Measurements from ENCODE around the gene LRRFIP1.
"Not testable (repeated sequence)": the region's sequence is repeated elsewhere in the genome, so short reads cannot be mapped to it uniquely, and the experiment has no call there.

LRRFIP1 gene

DNA sequence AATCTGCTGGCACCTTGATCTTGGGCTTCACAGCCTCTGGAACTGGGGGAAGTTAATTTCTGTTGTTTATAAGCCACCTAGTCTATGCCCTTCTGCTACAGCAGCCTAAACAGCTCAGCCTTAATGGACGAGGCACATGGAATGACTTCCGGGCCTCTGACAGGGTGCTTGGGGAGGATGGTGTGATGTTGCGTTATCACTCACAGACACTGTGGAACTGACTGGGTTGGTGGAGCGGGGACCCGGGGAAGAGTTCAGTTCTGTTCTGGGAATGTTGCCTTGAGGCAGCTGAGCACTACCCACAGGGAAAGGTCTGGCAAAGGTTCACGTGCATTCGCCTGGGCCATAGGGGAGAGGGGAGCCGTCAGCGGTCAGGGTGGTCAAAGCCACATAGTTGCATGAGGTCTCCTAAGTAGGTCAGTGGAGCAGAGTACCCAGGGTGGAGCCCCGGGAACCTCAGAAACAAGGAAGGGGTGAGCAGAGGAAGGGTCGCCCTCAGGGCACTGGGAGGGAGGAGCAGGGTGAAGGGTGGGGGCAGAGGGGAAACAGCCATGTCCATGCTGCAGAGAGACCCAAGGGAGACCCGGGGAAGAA is 36.2 kb downstream of the LRRFIP1 start:
- Histone ChIP-seq H3K4me3 (ENCODE audit: low read depth, low read length) (no peak overlapping the region), H3K9me3 (ENCODE audit: severe bottlenecking) (no peaks in the 10 kb centered on the region), H3K36me3 (no peaks in the 10 kb centered on the region), H3K27ac (no peak overlapping the region), H3K27me3 (ENCODE audit: insufficient read depth, low read depth, severe bottlenecking) (no peaks in the 10 kb centered on the region)
- no peak for DNase-seq
- TF ChIP-seq, protein P1, sequence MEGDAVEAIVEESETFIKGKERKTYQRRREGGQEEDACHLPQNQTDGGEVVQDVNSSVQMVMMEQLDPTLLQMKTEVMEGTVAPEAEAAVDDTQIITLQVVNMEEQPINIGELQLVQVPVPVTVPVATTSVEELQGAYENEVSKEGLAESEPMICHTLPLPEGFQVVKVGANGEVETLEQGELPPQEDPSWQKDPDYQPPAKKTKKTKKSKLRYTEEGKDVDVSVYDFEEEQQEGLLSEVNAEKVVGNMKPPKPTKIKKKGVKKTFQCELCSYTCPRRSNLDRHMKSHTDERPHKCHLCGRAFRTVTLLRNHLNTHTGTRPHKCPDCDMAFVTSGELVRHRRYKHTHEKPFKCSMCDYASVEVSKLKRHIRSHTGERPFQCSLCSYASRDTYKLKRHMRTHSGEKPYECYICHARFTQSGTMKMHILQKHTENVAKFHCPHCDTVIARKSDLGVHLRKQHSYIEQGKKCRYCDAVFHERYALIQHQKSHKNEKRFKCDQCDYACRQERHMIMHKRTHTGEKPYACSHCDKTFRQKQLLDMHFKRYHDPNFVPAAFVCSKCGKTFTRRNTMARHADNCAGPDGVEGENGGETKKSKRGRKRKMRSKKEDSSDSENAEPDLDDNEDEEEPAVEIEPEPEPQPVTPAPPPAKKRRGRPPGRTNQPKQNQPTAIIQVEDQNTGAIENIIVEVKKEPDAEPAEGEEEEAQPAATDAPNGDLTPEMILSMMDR (IDR thresholded peaks at IDR 0.05; ENCODE audit: low read depth, low read length) = no peak

DNA sequence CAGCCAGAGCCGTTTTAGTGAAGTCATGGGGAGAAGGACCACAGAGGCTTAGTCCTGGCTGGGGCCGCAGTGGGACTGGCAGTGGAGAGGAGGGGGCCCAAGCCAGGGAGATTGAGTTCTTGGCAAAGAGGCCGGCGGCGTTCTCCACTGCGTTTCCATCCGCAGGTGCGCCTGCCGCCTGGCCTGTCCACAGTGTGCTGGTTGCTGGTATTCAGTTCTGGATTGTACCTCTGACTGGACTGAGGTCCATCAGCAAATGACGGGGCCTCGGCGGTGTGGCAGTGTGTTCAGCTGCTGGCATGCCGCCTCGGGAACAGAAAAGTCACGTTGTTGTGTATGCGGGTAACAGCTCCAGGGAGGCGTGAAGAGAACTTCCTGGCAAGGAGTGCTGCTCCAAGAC is 36.8 kb downstream of the LRRFIP1 start:
- Histone ChIP-seq H3K27ac (no peak overlapping the region), H3K9me3 (ENCODE audit: severe bottlenecking) (no peaks in the 10 kb centered on the region), H3K36me3 (no peaks in the 10 kb centered on the region), H3K27me3 (ENCODE audit: insufficient read depth, low read depth, severe bottlenecking) (no peaks in the 10 kb centered on the region), H3K4me3 (ENCODE audit: low read depth, low read length) (no peak overlapping the region)
- TF ChIP-seq, protein P1 (IDR thresholded peaks at IDR 0.05; ENCODE audit: low read depth, low read length) = no peak
- no peak for DNase-seq

DNA sequence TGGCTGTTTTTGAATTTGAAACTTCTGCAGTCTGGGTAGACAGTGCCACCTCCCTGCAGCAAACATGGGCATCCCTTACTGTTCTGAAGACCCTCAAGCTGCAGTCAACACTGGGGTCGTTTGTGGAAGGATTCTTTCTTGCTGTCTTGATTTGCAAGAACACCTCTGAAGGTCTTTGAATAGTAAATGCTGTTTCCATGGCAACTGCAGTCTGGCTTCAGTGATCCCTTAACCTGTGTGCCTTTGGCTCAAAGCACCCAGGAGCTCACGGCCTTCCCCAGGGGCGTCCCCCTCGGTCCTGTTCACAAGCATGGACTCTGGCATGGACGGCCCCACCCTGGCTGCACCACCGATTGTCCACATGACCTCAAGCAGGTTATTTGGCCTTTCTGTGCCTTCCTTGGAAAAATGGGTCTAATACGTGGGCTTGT is 38.3 kb downstream of the LRRFIP1 start:
- H3K4me3 ChIP-seq (ENCODE audit: low read depth, low read length) = no peak overlapping the region
- H3K27ac ChIP-seq = no peak overlapping the region
- DNase-seq = no peak
- H3K9me3 ChIP-seq (ENCODE audit: severe bottlenecking) = no peaks in the 10 kb centered on the region
- H3K27me3 ChIP-seq (ENCODE audit: insufficient read depth, low read depth, severe bottlenecking) = no peaks in the 10 kb centered on the region
- TF ChIP-seq, protein P1 (IDR thresholded peaks at IDR 0.05; ENCODE audit: low read depth, low read length) = no peak
- H3K36me3 ChIP-seq = no peaks in the 10 kb centered on the region

DNA sequence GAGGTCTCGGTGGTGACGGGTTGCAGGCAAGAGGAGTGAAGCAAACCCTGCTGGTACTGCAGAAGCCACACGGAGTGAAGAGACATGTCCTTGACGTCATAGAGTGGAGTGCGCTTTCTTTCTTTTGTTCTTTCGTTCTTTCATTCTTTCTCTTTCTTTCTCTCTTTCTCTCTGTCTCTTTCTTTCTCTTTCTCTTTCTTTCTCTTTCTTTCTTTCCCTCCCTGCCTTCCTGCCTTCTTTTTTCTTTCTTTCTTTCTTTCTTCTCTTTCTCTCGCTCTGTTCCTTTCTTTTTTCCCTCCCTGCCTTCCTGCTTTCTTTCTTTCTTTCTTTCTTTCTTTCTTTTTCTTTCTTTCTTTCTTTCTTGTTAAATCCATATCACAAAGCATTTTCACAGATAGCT is 39.2 kb downstream of the LRRFIP1 start:
- DNase-seq = no peak
- TF ChIP-seq, protein P1 (IDR thresholded peaks at IDR 0.05; ENCODE audit: low read depth, low read length) = no peak
- Histone ChIP-seq H3K9me3 (ENCODE audit: severe bottlenecking) (no peaks in the 10 kb centered on the region), H3K27ac (no peak overlapping the region), H3K27me3 (ENCODE audit: insufficient read depth, low read depth, severe bottlenecking) (no peaks in the 10 kb centered on the region), H3K4me3 (ENCODE audit: low read depth, low read length) (no peak overlapping the region), H3K36me3 (no peaks in the 10 kb centered on the region)

DNA sequence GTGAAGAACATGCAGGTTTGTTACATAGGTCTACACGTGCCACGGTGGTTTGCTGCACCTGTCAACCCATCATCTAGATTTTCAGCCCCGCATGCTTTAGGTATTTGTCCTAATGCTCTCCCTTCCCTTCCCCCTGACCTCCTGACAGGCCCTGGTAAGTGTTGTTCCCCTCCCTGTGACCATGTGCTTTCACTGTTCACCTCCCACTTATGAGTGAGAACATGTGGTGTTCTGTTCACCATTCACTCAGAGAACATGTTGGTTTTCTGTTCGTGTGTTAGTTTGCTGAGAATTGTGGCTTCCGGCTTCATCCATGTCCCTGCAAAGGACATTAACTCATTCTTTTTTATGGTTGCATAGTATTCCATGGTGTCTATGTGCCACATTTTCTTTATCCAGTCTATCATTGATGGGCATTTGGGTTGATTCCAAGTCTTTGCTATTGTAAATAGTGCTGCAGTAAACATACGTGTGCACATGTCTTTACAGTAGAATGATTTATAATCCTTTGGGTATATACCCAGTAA is 39.7 kb downstream of the LRRFIP1 start:
- H3K27me3 ChIP-seq (ENCODE audit: insufficient read depth, low read depth, severe bottlenecking); DNase-seq; H3K36me3 ChIP-seq; H3K9me3 ChIP-seq (ENCODE audit: severe bottlenecking); H3K27ac ChIP-seq; H3K4me3 ChIP-seq (ENCODE audit: low read depth, low read length): not testable (repeated sequence)

DNA sequence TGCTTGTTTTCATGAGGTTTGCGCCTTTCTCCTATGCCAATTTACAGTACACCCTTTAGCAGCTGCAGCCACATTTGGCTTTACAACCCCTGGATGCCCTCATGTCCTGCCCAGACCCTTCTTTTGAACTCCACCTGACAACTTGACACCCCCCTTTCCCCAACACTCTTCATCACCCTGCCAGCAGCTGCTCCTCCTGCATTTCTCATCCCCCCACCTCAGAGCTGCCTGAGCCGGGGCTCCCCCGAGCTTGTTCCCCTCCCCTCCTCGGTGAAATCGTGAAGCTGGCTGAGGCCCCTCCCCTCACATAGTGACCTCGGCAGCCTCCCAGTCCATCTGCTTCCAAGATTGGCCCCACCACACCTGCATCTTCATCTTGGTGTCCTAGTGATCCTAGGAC is 40.5 kb downstream of the LRRFIP1 start:
- TF ChIP-seq, protein P1 (IDR thresholded peaks at IDR 0.05; ENCODE audit: low read depth, low read length) = no peak
- Histone ChIP-seq H3K27me3 (ENCODE audit: insufficient read depth, low read depth, severe bottlenecking) (no peaks in the 10 kb centered on the region), H3K9me3 (ENCODE audit: severe bottlenecking) (no peaks in the 10 kb centered on the region), H3K4me3 (ENCODE audit: low read depth, low read length) (no peak overlapping the region), H3K36me3 (no peaks in the 10 kb centered on the region), H3K27ac (no peak overlapping the region)
- DNase-seq = peak; percentile 30

Measured in WERI-Rb-1 (cell line).